ENCODE measurements around the gene ASMTL.

ASMTL gene

DNA sequence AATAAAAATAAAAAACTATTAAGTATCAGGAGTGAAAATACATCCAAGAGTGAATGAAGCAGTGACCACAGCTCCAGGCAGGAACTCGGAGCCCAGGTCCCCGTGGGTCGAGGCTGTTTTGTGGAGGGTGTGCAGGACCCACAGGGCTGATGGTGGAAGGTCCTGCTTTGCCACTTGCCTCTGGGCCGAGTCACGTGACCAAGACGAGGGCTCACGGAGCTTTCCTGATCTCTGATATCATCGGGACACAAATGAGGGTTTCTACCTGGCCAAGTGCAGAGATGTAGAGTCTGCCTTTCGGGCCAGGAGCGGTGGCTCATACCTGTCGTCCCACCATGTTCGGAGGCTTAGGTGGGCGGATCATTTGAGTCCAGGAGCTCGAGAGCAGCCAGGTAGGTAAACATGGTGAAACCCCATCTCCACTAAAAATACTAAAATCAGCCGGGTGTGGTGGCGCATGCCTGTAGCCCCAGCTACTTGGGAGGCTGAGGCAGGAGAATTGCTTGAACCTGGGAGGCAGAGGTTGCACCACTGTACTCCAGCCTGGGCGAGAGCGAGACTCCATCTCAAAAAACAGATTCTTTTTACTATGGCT, 68.0 kb downstream of the ASMTL start:
- Histone ChIP-seq H3K36me3 (ENCODE audit: control insufficient read depth in 1 of 2, insufficient read depth in 2 of 2, low read length in 2 of 2) (peaks cover 56 to 58% of the 10 kb centered on the region in 2 experiments), H2BK12ac (ENCODE audit: low read length) (no peak overlapping the region), H2BK5ac (ENCODE audit: low read depth, low read length, poor library complexity) (no peak overlapping the region), H3K9ac (ENCODE audit: low read length) (no peak overlapping the region), H4K8ac (ENCODE audit: low read depth, low read length) (no peak overlapping the region), H3K4me2 (ENCODE audit: low read length) (no peak overlapping the region), H2BK120ac (ENCODE audit: insufficient read depth, low read length, poor library complexity) (no peak overlapping the region), H2AK5ac (ENCODE audit: low read length) (no peak overlapping the region), H3K4me1 (ENCODE audit: control insufficient read depth in 1 of 2, insufficient read depth in 2 of 2, low read length in 2 of 2) (peaks cover 0 to 3% of the 10 kb centered on the region in 2 experiments), H3K79me2 (ENCODE audit: control insufficient read depth, insufficient read depth, low read length, poor library complexity) (peaks cover 2% of the 10 kb centered on the region), H3K4ac (ENCODE audit: low read depth, low read length) (no peak overlapping the region), H3K79me1 (ENCODE audit: low read length) (no peaks in the 10 kb centered on the region), H3K23ac (ENCODE audit: low read length) (no peak overlapping the region), H4K12ac (ENCODE audit: low read depth, low read length) (no peak overlapping the region), H3K9me3 (ENCODE audit: insufficient read depth, low read depth, low read length) (peaks cover 2% of the 10 kb centered on the region), H2AFZ (ENCODE audit: insufficient read depth, low read length, poor library complexity) (no peak overlapping the region), H3K4me3 (ENCODE audit: low read depth, low read length) (no peak overlapping the region), H3K27me3 (ENCODE audit: insufficient read depth, low read length) (no peaks in the 10 kb centered on the region), H4K91ac (ENCODE audit: low read depth, low read length) (no peak overlapping the region), H3K14ac (ENCODE audit: low read length) (no peak overlapping the region), H3K18ac (ENCODE audit: low read length) (no peak overlapping the region), H3K27ac (ENCODE audit: low read depth, low read length) (no peak overlapping the region)
- no CpG with 5 or more reads among the region's 18 CpGs for WGBS (ENCODE audit: extremely low coverage, insufficient coverage, insufficient read length)
- DNase-seq: peak in 1 of 2 donors; percentile 30

GRCh38 chrX:1380672-1381233, 72.0 kb downstream of the ASMTL start:
- WGBS (ENCODE audit: extremely low coverage, insufficient coverage, insufficient read length): no CpG with 5 or more reads among the region's 20 CpGs
- DNase-seq: no peak

DNA sequence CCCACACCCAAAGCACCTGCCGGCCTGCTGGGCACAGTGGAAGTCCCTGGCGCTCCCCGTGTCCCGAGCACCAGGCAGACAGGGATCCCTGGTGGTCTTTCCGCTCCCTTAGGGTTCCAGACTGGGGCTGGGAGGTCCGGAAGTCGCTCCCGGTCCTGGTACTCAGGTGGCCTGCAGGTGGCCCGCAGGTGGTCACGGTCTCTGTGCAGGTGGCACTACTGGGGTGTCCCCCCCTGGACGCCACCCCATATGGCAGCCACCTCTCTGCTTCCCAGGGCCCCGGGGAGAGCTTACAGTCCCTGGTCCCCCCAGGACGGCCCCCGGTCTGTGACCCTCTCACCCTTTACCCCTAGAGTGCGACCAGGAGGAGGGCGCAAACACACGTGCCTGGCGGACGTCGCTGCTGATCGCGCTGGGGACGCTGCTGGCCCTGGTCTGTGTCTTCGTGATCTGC, 74.4 kb downstream of the ASMTL start:
- DNase-seq: no peak
- no peak overlapping the region for H3K4me2 ChIP-seq (ENCODE audit: low read length)
- H3K36me3 ChIP-seq (ENCODE audit: control insufficient read depth in 1 of 2, insufficient read depth in 2 of 2, low read length in 2 of 2): peaks cover 0 to 6% of the 10 kb centered on the region in 2 experiments
- H3K23ac ChIP-seq (ENCODE audit: low read length): no peak overlapping the region
- H4K12ac ChIP-seq (ENCODE audit: low read depth, low read length): no peak overlapping the region
- H2BK12ac ChIP-seq (ENCODE audit: low read length): no peak overlapping the region
- H3K4me3 ChIP-seq (ENCODE audit: low read depth, low read length): no peak overlapping the region
- no peaks in the 10 kb centered on the region for H3K79me1 ChIP-seq (ENCODE audit: low read length)
- no peaks in the 10 kb centered on the region for H3K9me3 ChIP-seq (ENCODE audit: insufficient read depth, low read depth, low read length)
- H4K8ac ChIP-seq (ENCODE audit: low read depth, low read length): no peak overlapping the region
- H3K27me3 ChIP-seq (ENCODE audit: insufficient read depth, low read length): no peaks in the 10 kb centered on the region
- H2BK5ac ChIP-seq (ENCODE audit: low read depth, low read length, poor library complexity): no peak overlapping the region
- no CpG with 5 or more reads among the region's 24 CpGs for WGBS (ENCODE audit: extremely low coverage, insufficient coverage, insufficient read length)
- no peak overlapping the region for H3K4ac ChIP-seq (ENCODE audit: low read depth, low read length)
- H3K79me2 ChIP-seq (ENCODE audit: control insufficient read depth, insufficient read depth, low read length, poor library complexity): no peaks in the 10 kb centered on the region
- no peak overlapping the region for H4K91ac ChIP-seq (ENCODE audit: low read depth, low read length)
- peaks cover 0 to 3% of the 10 kb centered on the region in 2 experiments for H3K4me1 ChIP-seq (ENCODE audit: control insufficient read depth in 1 of 2, insufficient read depth in 2 of 2, low read length in 2 of 2)
- H2BK120ac ChIP-seq (ENCODE audit: insufficient read depth, low read length, poor library complexity): no peak overlapping the region
- no peak overlapping the region for H3K9ac ChIP-seq (ENCODE audit: low read length)
- no peak overlapping the region for H2AK5ac ChIP-seq (ENCODE audit: low read length)
- H2AFZ ChIP-seq (ENCODE audit: insufficient read depth, low read length, poor library complexity): no peak overlapping the region
- no peak overlapping the region for H3K14ac ChIP-seq (ENCODE audit: low read length)
- no peak overlapping the region for H3K18ac ChIP-seq (ENCODE audit: low read length)
- no peak overlapping the region for H3K27ac ChIP-seq (ENCODE audit: low read depth, low read length)

More at GRCh38 chrX:1380672-1381233, 72.0 kb downstream of the ASMTL start:
- Histone ChIP-seq H2BK12ac (ENCODE audit: low read length) (no peak overlapping the region), H4K12ac (ENCODE audit: low read depth, low read length) (no peak overlapping the region), H3K36me3 (ENCODE audit: control insufficient read depth in 1 of 2, insufficient read depth in 2 of 2, low read length in 2 of 2) (peaks cover 16 to 18% of the 10 kb centered on the region in 2 experiments), H3K4me2 (ENCODE audit: low read length) (no peak overlapping the region), H4K91ac (ENCODE audit: low read depth, low read length) (no peak overlapping the region), H4K8ac (ENCODE audit: low read depth, low read length) (no peak overlapping the region), H3K4me3 (ENCODE audit: low read depth, low read length) (no peak overlapping the region), H3K14ac (ENCODE audit: low read length) (no peak overlapping the region), H2BK120ac (ENCODE audit: insufficient read depth, low read length, poor library complexity) (no peak overlapping the region), H2AK5ac (ENCODE audit: low read length) (no peak overlapping the region), H3K4ac (ENCODE audit: low read depth, low read length) (no peak overlapping the region), H3K9ac (ENCODE audit: low read length) (no peak overlapping the region), H3K79me2 (ENCODE audit: control insufficient read depth, insufficient read depth, low read length, poor library complexity) (no peaks in the 10 kb centered on the region), H3K23ac (ENCODE audit: low read length) (no peak overlapping the region), H3K79me1 (ENCODE audit: low read length) (no peaks in the 10 kb centered on the region), H3K27ac (ENCODE audit: low read depth, low read length) (no peak overlapping the region), H3K4me1 (ENCODE audit: control insufficient read depth in 1 of 2, insufficient read depth in 2 of 2, low read length in 2 of 2) (peaks cover 0 to 3% of the 10 kb centered on the region in 2 experiments), H3K18ac (ENCODE audit: low read length) (no peak overlapping the region), H3K27me3 (ENCODE audit: insufficient read depth, low read length) (no peaks in the 10 kb centered on the region), H3K9me3 (ENCODE audit: insufficient read depth, low read depth, low read length) (no peaks in the 10 kb centered on the region), H2AFZ (ENCODE audit: insufficient read depth, low read length, poor library complexity) (no peak overlapping the region), H2BK5ac (ENCODE audit: low read depth, low read length, poor library complexity) (no peak overlapping the region)

DNA sequence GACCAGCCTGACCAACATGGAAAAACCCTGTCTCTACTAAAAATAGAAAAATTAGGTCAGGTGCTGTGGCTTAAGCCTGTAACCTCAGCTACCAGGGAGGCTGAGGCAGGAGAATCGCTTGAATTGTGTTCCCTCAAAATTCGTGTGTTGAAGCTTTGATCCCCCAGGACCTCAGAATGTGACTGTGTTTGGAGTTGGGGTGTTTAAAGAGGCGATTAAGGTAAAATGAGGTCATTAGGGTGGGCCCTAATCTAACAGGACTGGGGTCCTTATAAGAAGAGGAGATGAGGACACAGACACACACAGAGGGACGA, 84.4 kb downstream of the ASMTL start:
- Histone ChIP-seq H3K23ac (ENCODE audit: low read length) (no peak overlapping the region), H3K9me3 (ENCODE audit: insufficient read depth, low read depth, low read length) (no peaks in the 10 kb centered on the region), H2BK120ac (ENCODE audit: insufficient read depth, low read length, poor library complexity) (no peak overlapping the region), H3K27ac (ENCODE audit: low read depth, low read length) (no peak overlapping the region), H3K18ac (ENCODE audit: low read length) (no peak overlapping the region), H3K4me1 (ENCODE audit: control insufficient read depth in 1 of 2, insufficient read depth in 2 of 2, low read length in 2 of 2) (no peaks in the 10 kb centered on the region), H3K27me3 (ENCODE audit: insufficient read depth, low read length) (no peaks in the 10 kb centered on the region), H3K79me1 (ENCODE audit: low read length) (no peaks in the 10 kb centered on the region), H3K4me2 (ENCODE audit: low read length) (no peak overlapping the region), H3K9ac (ENCODE audit: low read length) (no peak overlapping the region), H3K79me2 (ENCODE audit: control insufficient read depth, insufficient read depth, low read length, poor library complexity) (no peaks in the 10 kb centered on the region), H3K14ac (ENCODE audit: low read length) (no peak overlapping the region), H2BK12ac (ENCODE audit: low read length) (no peak overlapping the region), H2AFZ (ENCODE audit: insufficient read depth, low read length, poor library complexity) (no peak overlapping the region), H3K4me3 (ENCODE audit: low read depth, low read length) (no peak overlapping the region), H3K4ac (ENCODE audit: low read depth, low read length) (no peak overlapping the region), H4K8ac (ENCODE audit: low read depth, low read length) (no peak overlapping the region), H2BK5ac (ENCODE audit: low read depth, low read length, poor library complexity) (no peak overlapping the region), H3K36me3 (ENCODE audit: control insufficient read depth in 1 of 2, insufficient read depth in 2 of 2, low read length in 2 of 2) (no peaks in the 10 kb centered on the region), H2AK5ac (ENCODE audit: low read length) (no peak overlapping the region), H4K91ac (ENCODE audit: low read depth, low read length) (no peak overlapping the region), H4K12ac (ENCODE audit: low read depth, low read length) (no peak overlapping the region)
- DNase-seq: no peak
- WGBS (ENCODE audit: extremely low coverage, insufficient coverage, insufficient read length): no CpG with 5 or more reads among the region's 4 CpGs

All from trophoblast cell (in vitro differentiated cells and primary cell).